IMR-90 (cell line): ENCODE results near the gene MAP2. TPM values are rescaled to one million over a fixed set of nuclear protein-coding genes. Genes with fewer than 3 reads are reported as not detected.

Experiments used
- ATAC-seq: fragments of 200-7000 bp; cut with Tn5 transposase; 2 replicates; pipeline ENCODE4 v1.9.1; 2020; ENCODE audit warnings: low read depth, mild to moderate bottlenecking, moderate library complexity
- BruUV-seq: library from RNA; stranded (reverse); fragments of 400-500 nt; replicated peaks from 2 replicates; lab custom pipeline; 2021; lab: Mats Ljungman, UMichigan
- CTCF ChIA-PET: fragments of 300-600 bp; formaldehyde crosslinking; extraction: SDS; loops from one replicate; lab custom pipeline; 2021; ENCODE audit warnings: antibody characterized with exemption; lab: Yijun Ruan, JAX
- POLR2A ChIA-PET: fragments of 300-600 bp; sonication (Branson Sonifier 250); formaldehyde crosslinking; loops from one replicate; lab custom pipeline; 2022; ENCODE audit warnings: antibody characterized with exemption; ENCODE audit not compliant: unreplicated experiment; lab: Charles Lee
- DNase-seq: peaks from one replicate; pipeline ENCODE4 v3.0.0; 2013
- H2AFZ ChIP-seq: replicated peaks from 2 replicates; pipeline ENCODE3; 2013; ENCODE audit warnings: low read length, mild to moderate bottlenecking; ENCODE audit not compliant: poor library complexity
- H2AK5ac ChIP-seq: 2 replicates; pipeline ENCODE4 v1.6.1; 2013; ENCODE audit warnings: low read depth, low read length, inconsistent platforms
- H2AK9ac ChIP-seq: replicated peaks from 2 replicates; pipeline ENCODE3; 2013; ENCODE audit warnings: mild to moderate bottlenecking, low read depth, low read length, moderate library complexity; ENCODE audit not compliant: poor library complexity
- H2BK120ac ChIP-seq: 2 replicates; pipeline ENCODE4 v1.6.1; 2013; ENCODE audit warnings: low read depth, low read length, inconsistent platforms
- H2BK15ac ChIP-seq: 3 replicates; pipeline ENCODE4 v1.6.1; 2013; ENCODE audit warnings: low read depth, low read length, inconsistent platforms
- H2BK20ac ChIP-seq: 2 replicates; pipeline ENCODE4 v1.6.1; 2013; ENCODE audit warnings: low read depth, mild to moderate bottlenecking, inconsistent platforms, low read length, moderate library complexity
- H2BK5ac ChIP-seq: 2 replicates; pipeline ENCODE4 v1.6.1; 2013; ENCODE audit warnings: mild to moderate bottlenecking, low read depth, low read length, inconsistent platforms; ENCODE audit not compliant: poor library complexity, severe bottlenecking
- H3K14ac ChIP-seq: replicated peaks from 2 replicates; pipeline ENCODE4 v1.6.1; 2013; ENCODE audit warnings: low read depth, low read length, inconsistent platforms
- H3K18ac ChIP-seq: 2 replicates; pipeline ENCODE4 v1.6.1; 2013; ENCODE audit warnings: low read depth, low read length, control low read depth
- H3K23ac ChIP-seq: 2 replicates; pipeline ENCODE4 v1.6.1; 2013; ENCODE audit warnings: low read depth, low read length, inconsistent platforms
- H3K27ac ChIP-seq: 2 replicates; pipeline ENCODE4 v1.5.1; 2013; ENCODE audit warnings: mild to moderate bottlenecking, control low read depth, low read length; ENCODE audit not compliant: insufficient read depth
- H3K27me3 ChIP-seq: 2 replicates; pipeline ENCODE4 v1.6.1; 2013; ENCODE audit warnings: low read length; ENCODE audit not compliant: control insufficient read depth, insufficient read depth
- H3K36me3 ChIP-seq: 2 replicates; pipeline ENCODE4 v1.6.1; 2013; ENCODE audit warnings: low read length, mixed read lengths; ENCODE audit not compliant: control insufficient read depth, insufficient read depth
- H3K4ac ChIP-seq: 2 replicates; pipeline ENCODE4 v1.6.1; 2013; ENCODE audit warnings: low read depth, low read length, inconsistent platforms
- H3K4me1 ChIP-seq: 2 replicates; pipeline ENCODE4 v1.6.1; 2013; ENCODE audit warnings: low read length, mixed read lengths; ENCODE audit not compliant: control insufficient read depth, insufficient read depth
- H3K4me2 ChIP-seq: 2 replicates; pipeline ENCODE4 v1.6.1; 2013; ENCODE audit warnings: low read depth, mild to moderate bottlenecking, control low read depth, low read length, moderate library complexity
- H3K4me3 ChIP-seq: 2 replicates; pipeline ENCODE4 v1.5.1; 2013; ENCODE audit warnings: low read depth, mild to moderate bottlenecking, control low read depth, low read length, moderate library complexity; ENCODE audit not compliant: insufficient read depth
- H3K56ac ChIP-seq: 2 replicates; pipeline ENCODE4 v1.6.1; 2013; ENCODE audit warnings: low read length, inconsistent platforms; ENCODE audit not compliant: insufficient read depth; ENCODE audit errors: extremely low read depth
- H3K79me1 ChIP-seq, 2 experiments: 2 replicates each; pipeline ENCODE4 v1.6.1; 2013; ENCODE audit warnings: low read length in 2 of 2, inconsistent platforms in 1 of 2, low read depth in 1 of 2
- H3K9ac ChIP-seq: 2 replicates; pipeline ENCODE4 v1.6.1; 2013; ENCODE audit warnings: low read depth, low read length, control low read depth
- H3K9me1 ChIP-seq: 2 replicates; pipeline ENCODE4 v1.6.1; 2013; ENCODE audit warnings: low read length, inconsistent platforms; ENCODE audit not compliant: insufficient read depth
- H3K9me3 ChIP-seq: 2 replicates; pipeline ENCODE4 v1.6.1; 2013; ENCODE audit warnings: low read length; ENCODE audit not compliant: control insufficient read depth, insufficient read depth
- H4K20me1 ChIP-seq: 2 replicates; pipeline ENCODE4 v1.6.1; 2013; ENCODE audit warnings: low read length, inconsistent platforms; ENCODE audit not compliant: insufficient read depth
- H4K5ac ChIP-seq: 2 replicates; pipeline ENCODE4 v1.6.1; 2013; ENCODE audit warnings: mild to moderate bottlenecking, low read depth, low read length, control low read depth
- H4K8ac ChIP-seq, 2 experiments: 2 replicates each; pipeline ENCODE4 v1.6.1; 2013; ENCODE audit warnings: low read depth in 2 of 2, low read length in 2 of 2, control low read depth in 1 of 2, inconsistent platforms in 1 of 2
- H4K91ac ChIP-seq: 2 replicates; pipeline ENCODE4 v1.6.1; 2013; ENCODE audit warnings: low read depth, low read length, inconsistent platforms; ENCODE audit not compliant: insufficient read depth
- CEBPB ChIP-seq: IDR thresholded peaks from 2 replicates; pipeline ENCODE4 v1.6.1; 2012; ENCODE audit warnings: low read depth, low read length, improper control_type of control experiment
- USF2 ChIP-seq: fragments of 150-350 bp; IDR thresholded peaks from 2 replicates; pipeline ENCODE4 v1.6.1; 2017; ENCODE audit warnings: mild to moderate bottlenecking, antibody characterized with exemption, low read length, low read depth
- WGBS, 2 experiments: methylation state at CpG; one replicate each; pipeline versions ENCODE4 v1.1.5 to v1.1.7; 2013; ENCODE audit warnings: missing lambda C conversion rate in 2 of 2; ENCODE audit not compliant: insufficient read length in 1 of 2; ENCODE audit errors: extremely low coverage in 2 of 2; 5-methylcytosine and 5-hydroxymethylcytosine counted together
- dilution Hi-C: fragments of 300-500 bp; cut with HindIII; formaldehyde crosslinking; loops from one replicate; pipeline ENCODE4 v1.14.3; 2018; ENCODE audit warnings: low sequenced_read_pairs; ENCODE audit not compliant: unreplicated experiment
- in situ Hi-C: fragments of 300-500 bp; cut with MboI; formaldehyde crosslinking; loops from 3 replicates; pipeline ENCODE4 v1.14.3; 2019; ENCODE audit warnings: low sequenced_read_pairs, inconsistent platforms, mixed read lengths
- intact Hi-C: fragments of 100-400 bp; cut with micrococcal nuclease; formaldehyde crosslinking; loops from 2 replicates; pipeline ENCODE4 v1.10.0; 2022
- polyA plus RNA-seq, 3 experiments: library from polyadenylated mRNA; depleted of rRNA; stranded (reverse); fragments of >200 nt; gene quantifications; 2 replicates each; pipeline ENCODE4 v1.2.3, GENCODE V29; 2012; ENCODE audit warnings: low replicate concordance in 1 of 3
- total RNA-seq: library from RNA; depleted of rRNA; stranded (reverse); fragments of >200 nt; gene quantifications from 2 replicates; pipeline ENCODE4 v1.2.3, GENCODE V29; 2012

The MAP2 gene
- total and polyA plus RNA-seq, 2 of the 4 experiments (the other 2 are of a cell fraction), result 0.29 to 0.36 TPM

DNA sequence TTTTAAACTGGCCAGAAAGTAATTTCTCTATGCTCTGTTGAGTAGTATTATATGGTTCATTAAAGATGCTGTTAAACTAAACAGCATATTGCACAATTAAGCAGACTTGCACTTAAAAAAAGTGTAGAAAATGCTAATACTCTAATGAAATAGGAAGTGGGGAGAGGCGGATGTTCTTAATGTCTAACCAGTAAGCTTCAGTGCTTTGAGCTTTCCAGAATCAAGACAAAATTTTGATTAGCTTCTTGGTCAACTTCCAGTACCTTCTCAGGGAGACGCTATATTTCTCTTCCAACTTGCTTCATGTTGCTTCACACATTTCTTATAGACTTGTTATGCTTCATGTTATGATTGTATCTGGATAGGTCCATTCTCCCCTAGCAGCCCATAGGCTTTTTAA lies 89.1 kb downstream of the MAP2 start:
- TF ChIP-seq USF2 (no peak), CEBPB (0 out of 2 replicates have a peak, but pooled peaks have one; percentile 2)
- in situ Hi-C loops (no loop called here), intact Hi-C loops (no loop called here), dilution Hi-C loops (no loop called here)
- no peak overlapping the region for H2AFZ ChIP-seq
- H4K20me1 ChIP-seq, result no peaks in the 10 kb centered on the region
- no peaks in the 10 kb centered on the region for H3K27me3 ChIP-seq
- H2BK20ac ChIP-seq, result no peak overlapping the region
- no peaks in the 10 kb centered on the region for H3K9me3 ChIP-seq
- CTCF ChIA-PET, result interaction anchor here (0.5 to 1.2 kb wide), 2 partner anchors 12 to 90 kb away, joined by 3 to 4 read pairs; partner anchors contain the start of gene MAP2
- H3K9me1 ChIP-seq, result no peaks in the 10 kb centered on the region
- POLR2A ChIA-PET, result no interaction called here
- H3K4me3 ChIP-seq, result no peak overlapping the region
- no peak overlapping the region for H3K18ac ChIP-seq
- H3K36me3 ChIP-seq, result no peaks in the 10 kb centered on the region
- no peak for ATAC-seq
- no peaks in the 10 kb centered on the region for H3K4me1 ChIP-seq
- no peak overlapping the region for H2AK9ac ChIP-seq
- H3K56ac ChIP-seq, result no peak overlapping the region
- no peak overlapping the region for H3K14ac ChIP-seq
- no TSS peak for BruUV-seq
- H4K91ac ChIP-seq, result no peak overlapping the region
- H4K5ac ChIP-seq, result no peak overlapping the region
- no peak overlapping the region for H4K8ac ChIP-seq
- WGBS, 2 experiments, result no CpG with 5 or more reads among the region's 2 CpGs
- H2BK15ac ChIP-seq, result no peak overlapping the region
- H3K9ac ChIP-seq, result no peak overlapping the region
- H3K79me1 ChIP-seq, result no peaks in the 10 kb centered on the region
- H3K4ac ChIP-seq, result no peak overlapping the region
- no peak overlapping the region for H2AK5ac ChIP-seq
- no peak overlapping the region for H2BK120ac ChIP-seq
- H3K27ac ChIP-seq, result no peak overlapping the region
- DNase-seq, result no peak
- no peak overlapping the region for H3K4me2 ChIP-seq
- H2BK5ac ChIP-seq, result no peak overlapping the region
- H3K23ac ChIP-seq, result no peak overlapping the region
